GM19025 (cell line): ENCODE measurements around the gene ALDOB.
"Not testable (repeated sequence)": the region's sequence is repeated elsewhere in the genome, so short reads cannot be mapped to it uniquely, and the experiment has no call there.

Source experiments
- ATAC-seq: cut with Tn5 transposase; IDR thresholded peaks from one replicate; pipeline ENCODE4 v1.9.1; 2021; ENCODE audit warnings: mild to moderate bottlenecking, low read depth, moderate library complexity; ENCODE audit not compliant: unreplicated experiment

Gene ALDOB

DNA sequence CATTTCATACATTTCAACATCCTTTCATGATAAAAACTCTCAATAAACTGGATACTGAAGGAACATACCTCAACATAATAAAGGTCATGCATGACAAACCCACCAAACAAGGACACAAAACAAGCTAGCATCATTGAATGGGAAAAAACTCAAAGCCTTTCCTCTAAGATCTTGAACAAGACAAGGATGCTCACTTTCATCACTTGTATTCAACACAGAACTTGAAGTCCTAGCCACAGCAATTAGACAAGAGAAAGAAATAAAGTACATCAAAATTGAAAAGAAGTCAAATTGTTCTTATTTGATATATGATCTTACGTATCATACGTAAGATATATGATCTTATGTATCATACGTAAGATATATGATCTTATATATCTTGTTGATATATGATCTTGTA is 42.4 kb downstream of the ALDOB start:
- no peak for ATAC-seq

DNA sequence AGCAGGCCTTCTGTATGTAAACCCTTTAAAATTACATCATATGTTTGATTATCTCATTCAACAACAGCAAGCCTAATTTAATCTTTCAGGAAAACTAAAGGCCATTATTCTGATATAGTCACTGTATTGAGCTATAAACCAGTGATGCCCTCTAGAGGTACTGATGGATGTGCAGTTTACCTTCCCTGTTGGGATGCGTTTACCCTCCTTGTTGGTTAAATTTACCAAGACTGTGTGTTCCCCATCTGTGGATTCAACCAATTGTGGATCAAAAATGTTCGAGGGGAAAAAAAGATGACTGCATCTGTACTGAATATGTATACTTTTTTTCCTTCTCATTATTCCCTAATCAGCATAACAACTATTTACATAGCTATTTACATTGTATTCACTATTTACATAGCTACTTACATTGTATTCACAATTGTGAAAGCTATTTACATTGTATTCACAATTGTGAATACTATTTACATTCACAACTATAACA is 47.0 kb downstream of the ALDOB start:
- no peak for ATAC-seq

DNA sequence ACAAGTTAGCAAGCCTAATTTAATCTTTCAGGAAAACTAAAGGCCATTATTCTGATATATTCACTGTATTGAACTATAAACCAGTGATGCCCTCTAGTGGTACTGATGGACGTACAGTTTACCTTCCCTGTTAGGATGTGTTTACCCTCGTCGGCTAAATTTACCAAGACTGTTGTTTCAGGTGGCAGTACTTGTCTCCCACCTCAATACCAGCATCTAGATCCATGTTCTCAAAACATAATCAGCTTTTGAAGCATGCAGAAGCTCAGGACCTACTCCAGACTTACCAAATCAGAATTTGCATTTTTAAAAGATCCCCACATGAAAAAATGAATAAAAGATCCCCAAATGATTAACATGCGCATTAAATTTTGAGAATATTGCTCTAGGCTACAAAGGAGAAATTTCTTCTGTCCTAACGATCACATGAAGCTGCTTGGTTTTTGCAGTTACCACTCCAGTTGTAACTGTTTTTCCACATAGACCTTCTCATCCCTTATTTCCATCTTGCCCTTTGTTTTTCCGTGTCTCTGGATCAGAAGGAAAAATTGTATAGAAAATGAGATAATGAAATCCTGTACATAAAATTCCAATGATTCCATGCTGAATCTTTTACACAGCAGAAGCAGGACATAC is 47.6 kb downstream of the ALDOB start:
- ATAC-seq: no peak

DNA sequence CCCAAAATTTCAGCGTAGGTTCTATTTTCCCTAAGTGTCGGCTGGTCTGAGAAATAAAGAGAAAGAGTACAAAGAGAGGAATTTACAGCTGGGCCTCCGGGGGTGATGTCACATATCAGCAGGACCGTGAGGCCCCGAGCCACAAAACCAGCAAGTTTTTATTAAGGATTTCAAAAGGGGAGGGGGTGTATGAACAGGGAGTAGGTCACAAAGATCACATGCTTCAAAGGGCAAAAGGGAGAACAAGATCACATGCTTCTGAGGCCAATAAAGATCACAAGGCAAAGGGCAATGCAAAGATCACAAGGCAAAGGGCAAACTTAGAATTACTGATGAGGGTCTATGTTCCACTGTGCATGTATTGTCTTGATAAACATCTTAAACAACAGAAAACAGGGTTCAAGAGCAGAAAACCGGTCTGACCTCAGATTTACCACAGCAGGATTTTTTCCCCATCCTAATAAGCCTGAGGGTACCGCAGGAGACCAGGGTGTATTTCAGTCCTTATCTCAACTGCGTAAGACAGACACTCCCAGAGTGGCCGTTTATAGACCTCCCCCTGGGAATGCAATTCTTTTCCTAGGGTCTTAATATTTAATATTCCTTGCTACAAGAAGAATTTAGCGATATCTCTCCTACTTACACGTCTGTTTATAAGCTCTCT is 50.6 kb downstream of the ALDOB start, which contains the start of gene BAAT:
TSS of gene BAAT (minus strand) at position 134 of the 664 bp plus-strand sequence. CDS start 13,602 bp downstream, outside the sequence.
- ATAC-seq: not testable (repeated sequence)

DNA sequence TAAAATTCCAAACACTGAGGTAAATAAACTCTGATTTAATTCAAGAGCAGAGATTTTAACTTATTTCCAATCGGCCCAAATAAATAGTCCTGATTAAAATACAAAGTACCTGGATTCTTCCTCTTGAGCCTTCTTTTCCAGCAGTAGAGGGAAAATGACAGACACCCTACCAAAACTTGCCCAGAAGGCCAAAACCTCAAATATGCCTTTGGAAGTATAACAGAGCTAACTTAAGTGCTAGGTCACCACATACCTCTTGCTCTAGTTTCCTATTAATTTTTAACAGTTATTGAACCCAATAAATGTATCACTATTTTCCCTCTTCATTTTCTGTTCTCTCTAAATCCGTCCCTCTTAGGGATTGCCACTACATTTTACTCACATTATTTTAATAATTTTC is 52.2 kb downstream of the ALDOB start:
- ATAC-seq: no peak

DNA sequence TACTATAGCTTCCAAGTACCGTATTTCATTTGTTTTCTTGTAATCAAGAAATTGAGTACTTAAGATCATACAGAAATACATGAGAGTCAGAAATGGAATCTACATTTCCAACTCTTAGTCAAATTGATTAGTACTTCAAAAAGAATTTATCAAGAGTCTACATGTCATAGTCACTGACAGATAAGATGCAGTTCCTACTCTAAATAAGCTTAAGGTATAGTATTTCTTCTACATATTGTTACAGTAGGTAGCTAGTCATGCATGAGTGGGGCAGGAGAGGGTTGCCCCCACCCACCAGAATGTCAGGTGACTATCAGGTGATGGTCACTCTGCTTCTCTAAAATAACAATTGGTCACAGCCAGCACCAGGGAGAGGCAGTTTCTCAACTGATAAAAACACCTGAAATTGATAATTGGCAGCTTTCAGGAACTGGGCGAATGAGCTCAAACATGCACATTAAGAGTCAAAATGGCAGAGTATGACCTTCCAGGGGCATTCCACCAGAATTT is 53.7 kb downstream of the ALDOB start:
- ATAC-seq: no peak

DNA sequence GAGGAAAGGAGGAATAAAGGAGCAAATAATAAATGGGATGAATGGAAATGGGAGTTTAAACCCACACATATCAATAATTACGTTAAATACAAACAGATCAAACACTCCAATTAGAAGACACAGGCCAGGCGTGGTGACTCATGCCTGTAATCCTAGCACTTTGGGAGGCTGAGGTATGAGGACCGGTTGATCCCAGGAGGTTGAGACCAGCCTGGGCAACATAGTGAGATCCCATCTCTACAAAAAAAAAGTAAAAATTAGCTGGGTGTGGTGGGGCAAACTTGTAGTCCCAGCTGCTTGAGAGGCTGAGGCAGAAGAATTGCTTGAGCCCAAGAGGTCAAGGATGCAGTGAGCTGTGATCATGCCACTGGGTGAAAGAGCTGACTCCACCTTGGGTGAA is 54.5 kb downstream of the ALDOB start:
- ATAC-seq: no peak

DNA sequence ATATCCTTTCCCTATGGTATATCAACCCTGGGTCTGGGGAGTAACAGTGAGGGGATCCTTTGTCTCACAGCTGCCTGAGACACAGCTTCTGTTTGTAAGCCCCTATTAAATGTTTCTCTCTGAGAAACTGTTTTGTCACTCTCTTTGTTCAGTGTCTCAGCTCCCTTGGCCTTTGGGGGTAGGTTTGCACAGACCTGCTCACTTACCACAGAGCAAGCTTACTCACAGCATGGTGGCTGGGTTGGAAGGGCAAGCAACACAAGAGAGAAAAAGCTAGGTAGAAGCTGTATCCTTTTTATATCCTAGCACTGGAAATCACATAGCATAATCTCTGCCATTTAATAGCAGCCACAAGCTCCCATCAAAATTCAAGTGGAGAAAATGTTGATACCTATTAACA is 55.3 kb downstream of the ALDOB start:
- no peak for ATAC-seq

DNA sequence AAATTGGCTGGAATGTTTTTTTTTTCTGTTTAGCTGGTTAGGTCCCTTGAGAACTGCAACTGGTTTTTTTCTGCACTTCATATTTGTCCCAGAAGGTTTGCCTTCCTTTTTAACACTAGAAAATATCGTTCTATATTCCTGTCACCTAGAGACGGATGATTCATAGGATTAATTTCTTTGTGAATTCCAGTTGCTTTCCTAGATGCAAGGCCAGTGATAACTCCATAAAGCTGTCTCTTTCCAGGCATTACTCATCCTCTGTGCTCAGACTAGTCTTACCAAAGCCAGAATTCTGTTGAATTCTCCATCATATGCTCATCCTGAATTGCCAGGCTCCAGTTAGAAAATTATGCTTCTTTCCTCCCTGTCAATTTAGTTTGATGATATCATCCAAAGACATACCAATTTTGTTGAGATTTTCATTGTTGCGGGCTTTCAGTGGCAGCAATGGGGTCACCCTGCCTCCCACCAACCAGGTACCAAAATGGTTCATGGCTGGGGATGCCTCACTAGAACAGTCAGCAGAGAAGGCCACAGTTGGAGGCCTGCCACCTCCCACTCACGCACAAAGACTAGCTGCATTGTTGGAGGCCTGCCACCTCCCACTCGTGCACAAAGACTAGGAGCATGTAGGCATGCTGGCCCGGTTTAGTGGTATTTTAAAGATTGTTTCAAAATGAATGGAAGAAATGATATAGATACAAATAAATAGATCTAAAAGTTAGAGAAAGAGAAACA is 59.3 kb downstream of the ALDOB start:
- no peak for ATAC-seq

DNA sequence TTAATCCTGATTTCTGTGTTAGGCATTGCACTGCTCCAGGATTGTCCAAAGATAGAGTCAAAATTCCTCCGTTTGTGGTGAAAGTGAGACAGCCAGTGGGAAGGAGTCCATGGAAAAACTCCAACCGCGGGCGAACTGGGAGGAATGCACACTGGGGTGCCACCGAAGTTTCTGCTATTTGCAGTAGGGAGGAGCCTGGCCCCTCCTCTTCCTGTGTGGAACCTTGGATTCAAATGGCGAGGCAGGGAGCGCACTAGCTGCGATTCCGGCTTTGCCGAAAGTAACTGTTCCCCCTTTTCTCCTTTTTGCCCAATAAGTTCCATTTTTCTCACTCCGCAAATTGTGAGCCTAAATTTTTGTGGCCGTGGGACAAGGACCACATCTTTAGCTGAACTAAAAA is 60.0 kb downstream of the ALDOB start:
- ATAC-seq: no peak

DNA sequence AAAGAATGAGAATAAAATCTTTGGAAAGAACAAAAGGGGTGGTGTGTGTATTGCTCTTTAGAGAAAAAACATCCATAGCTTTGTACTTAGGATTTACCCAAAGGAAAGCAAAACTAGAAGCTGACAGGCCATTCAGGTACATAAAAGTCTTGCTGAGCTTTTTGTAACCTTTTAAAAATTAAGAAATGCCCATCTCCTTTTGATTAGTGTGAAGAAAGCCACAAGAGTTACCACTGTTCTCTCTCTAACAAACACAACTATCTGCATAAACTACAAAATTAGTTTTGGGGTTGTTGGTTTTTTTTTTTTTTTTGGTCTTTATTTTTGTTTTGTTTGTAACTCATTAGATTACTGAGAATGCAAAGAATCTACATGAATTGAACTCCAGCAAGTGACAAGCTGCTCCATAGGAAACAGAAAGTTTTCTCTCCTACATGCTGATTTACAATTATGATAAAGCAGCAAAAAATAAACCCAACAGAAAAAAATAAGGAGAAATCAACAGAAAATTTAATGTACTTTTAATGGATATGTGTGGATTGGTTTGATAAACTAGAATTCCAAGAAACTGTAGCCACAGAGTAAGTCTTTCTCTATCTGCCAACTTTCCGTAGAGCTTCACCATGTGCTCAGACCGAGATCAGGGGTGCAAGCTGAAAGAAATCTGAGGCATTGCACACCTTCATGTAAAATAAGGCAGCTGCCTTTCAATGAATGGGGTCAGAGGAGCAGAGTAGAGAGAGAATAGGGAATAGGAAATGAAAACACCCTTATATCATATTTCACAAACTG is 63.1 kb downstream of the ALDOB start:
- no peak for ATAC-seq

DNA sequence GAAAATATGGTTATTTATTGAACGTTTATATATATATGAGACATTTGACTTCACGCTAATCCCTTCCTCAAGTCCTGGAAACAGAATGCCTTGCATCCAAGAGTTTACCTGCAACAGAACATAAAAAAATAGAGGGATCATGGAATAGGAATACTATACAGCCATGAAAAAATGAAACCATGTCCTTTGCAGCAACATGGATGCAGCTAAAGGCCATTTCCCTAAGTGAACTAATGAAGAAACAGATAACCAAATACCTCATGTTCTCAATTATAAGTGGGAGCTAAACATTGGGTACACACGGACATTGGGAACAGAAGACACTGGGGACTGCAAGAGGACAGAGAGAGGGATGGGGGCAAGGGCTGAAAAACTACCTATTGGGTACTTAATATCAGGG is 63.8 kb downstream of the ALDOB start:
- no peak for ATAC-seq
